ENCODE data around the gene ANO4.

Gene ANO4

GRCh38 chr12:100794441-100795173 is at the start of gene ANO4:
ANO4 (plus strand) TSS chr12:100794776; CDS start chr12:100901786, 107,010 bp downstream.
- no peaks in the 10 kb centered on the region; the same call in 1 of the 2 replicates for H3K9me3 ChIP-seq (ENCODE audit: insufficient read depth, low read length)
- peaks cover 8% of the 10 kb centered on the region for H3K4me1 ChIP-seq (ENCODE audit: insufficient read depth, insufficient read length)
- peak within 1 kb of the TSS; percentile 27 for H3K4me3 ChIP-seq (ENCODE audit: insufficient read length, low read depth)
- H3K9ac ChIP-seq (ENCODE audit: insufficient read length, low read depth), result peak within 1 kb of the TSS; percentile 52
- peak; percentile 50 for DNase-seq (ENCODE audit: low read depth, low spot score)
- TF ChIP-seq ZNF274 (IDR thresholded peaks at IDR 0.05; ENCODE audit: low read depth, low read length) (no peak), SUZ12 (IDR thresholded peaks at IDR 0.05; ENCODE audit: extremely low read depth, insufficient read depth, insufficient read length) (no peak), YY1 (IDR thresholded peaks at IDR 0.05; ENCODE audit: insufficient read depth, insufficient read length) (no peak)
- peaks cover under 1% of the 10 kb centered on the region for H3K36me3 ChIP-seq (ENCODE audit: insufficient read depth, insufficient read length, low read length)
- H3K27me3 ChIP-seq (ENCODE audit: insufficient read depth, insufficient read length), result no peaks in the 10 kb centered on the region

GRCh38 chr12:100745378-100746071 is 49.1 kb upstream of the ANO4 start:
- no peak for DNase-seq (ENCODE audit: low read depth, low spot score)
- no peak overlapping the region for H3K9ac ChIP-seq (ENCODE audit: insufficient read length, low read depth)
- H3K36me3 ChIP-seq (ENCODE audit: insufficient read depth, insufficient read length, low read length), result peaks cover 29% of the 10 kb centered on the region
- H3K4me3 ChIP-seq (ENCODE audit: insufficient read length, low read depth), result no peak overlapping the region
- H3K9me3 ChIP-seq (ENCODE audit: insufficient read depth, low read length), result no peaks in the 10 kb centered on the region
- no peaks in the 10 kb centered on the region for H3K27me3 ChIP-seq (ENCODE audit: insufficient read depth, insufficient read length)
- TF ChIP-seq YY1 (IDR thresholded peaks at IDR 0.05; ENCODE audit: insufficient read depth, insufficient read length) (no peak), SUZ12 (IDR thresholded peaks at IDR 0.05; ENCODE audit: extremely low read depth, insufficient read depth, insufficient read length) (no peak), ZNF274 (IDR thresholded peaks at IDR 0.05; ENCODE audit: low read depth, low read length) (no peak)
- no peaks in the 10 kb centered on the region for H3K4me1 ChIP-seq (ENCODE audit: insufficient read depth, insufficient read length)

GRCh38 chr12:100752841-100753240 is 41.7 kb upstream of the ANO4 start:
- Histone ChIP-seq H3K27me3 (ENCODE audit: insufficient read depth, insufficient read length) (no peaks in the 10 kb centered on the region), H3K9me3 (ENCODE audit: insufficient read depth, low read length) (peaks cover 8% of the 10 kb centered on the region; the same call in 1 of the 2 replicates), H3K4me3 (ENCODE audit: insufficient read length, low read depth) (no peak overlapping the region), H3K36me3 (ENCODE audit: insufficient read depth, insufficient read length, low read length) (peaks cover 23% of the 10 kb centered on the region), H3K4me1 (ENCODE audit: insufficient read depth, insufficient read length) (no peaks in the 10 kb centered on the region), H3K9ac (ENCODE audit: insufficient read length, low read depth) (no peak overlapping the region)
- TF ChIP-seq YY1 (IDR thresholded peaks at IDR 0.05; ENCODE audit: insufficient read depth, insufficient read length) (no peak), SUZ12 (IDR thresholded peaks at IDR 0.05; ENCODE audit: extremely low read depth, insufficient read depth, insufficient read length) (no peak), ZNF274 (IDR thresholded peaks at IDR 0.05; ENCODE audit: low read depth, low read length) (no peak)
- no peak for DNase-seq (ENCODE audit: low read depth, low spot score)

- DNase-seq (ENCODE audit: low read depth, low spot score), result no peak
- Histone ChIP-seq H3K4me3 (ENCODE audit: insufficient read length, low read depth) (no peak overlapping the region), H3K27me3 (ENCODE audit: insufficient read depth, insufficient read length) (no peaks in the 10 kb centered on the region), H3K36me3 (ENCODE audit: insufficient read depth, insufficient read length, low read length) (peaks cover 23% of the 10 kb centered on the region), H3K9me3 (ENCODE audit: insufficient read depth, low read length) (peaks cover 8% of the 10 kb centered on the region; the same call in 1 of the 2 replicates), H3K9ac (ENCODE audit: insufficient read length, low read depth) (no peak overlapping the region), H3K4me1 (ENCODE audit: insufficient read depth, insufficient read length) (no peaks in the 10 kb centered on the region)
- no peak for TF ChIP-seq YY1 (IDR thresholded peaks at IDR 0.05; ENCODE audit: insufficient read depth, insufficient read length)
- no peak for TF ChIP-seq ZNF274 (IDR thresholded peaks at IDR 0.05; ENCODE audit: low read depth, low read length)
- no peak for TF ChIP-seq SUZ12 (IDR thresholded peaks at IDR 0.05; ENCODE audit: extremely low read depth, insufficient read depth, insufficient read length)
Measured at GRCh38 chr12:100753837-100754236, 40.7 kb upstream of the ANO4 start.

- TF ChIP-seq ZNF274 (IDR thresholded peaks at IDR 0.05; ENCODE audit: low read depth, low read length) (no peak), YY1 (IDR thresholded peaks at IDR 0.05; ENCODE audit: insufficient read depth, insufficient read length) (no peak), SUZ12 (IDR thresholded peaks at IDR 0.05; ENCODE audit: extremely low read depth, insufficient read depth, insufficient read length) (no peak)
- Histone ChIP-seq H3K9ac (ENCODE audit: insufficient read length, low read depth) (no peak overlapping the region), H3K4me1 (ENCODE audit: insufficient read depth, insufficient read length) (no peaks in the 10 kb centered on the region), H3K36me3 (ENCODE audit: insufficient read depth, insufficient read length, low read length) (peaks cover 23% of the 10 kb centered on the region), H3K9me3 (ENCODE audit: insufficient read depth, low read length) (peaks cover 8% of the 10 kb centered on the region; the same call in 1 of the 2 replicates), H3K4me3 (ENCODE audit: insufficient read length, low read depth) (no peak overlapping the region), H3K27me3 (ENCODE audit: insufficient read depth, insufficient read length) (no peaks in the 10 kb centered on the region)
- DNase-seq (ENCODE audit: low read depth, low spot score), result no peak
Measured at GRCh38 chr12:100755186-100755585, 39.4 kb upstream of the ANO4 start.

- Histone ChIP-seq H3K4me1 (ENCODE audit: insufficient read depth, insufficient read length) (no peaks in the 10 kb centered on the region), H3K9me3 (ENCODE audit: insufficient read depth, low read length) (peaks cover 4% of the 10 kb centered on the region; the same call in 1 of the 2 replicates), H3K27me3 (ENCODE audit: insufficient read depth, insufficient read length) (no peaks in the 10 kb centered on the region), H3K4me3 (ENCODE audit: insufficient read length, low read depth) (no peak overlapping the region), H3K36me3 (ENCODE audit: insufficient read depth, insufficient read length, low read length) (peaks cover 23% of the 10 kb centered on the region), H3K9ac (ENCODE audit: insufficient read length, low read depth) (no peak overlapping the region)
- no peak for DNase-seq (ENCODE audit: low read depth, low spot score)
- TF ChIP-seq SUZ12 (IDR thresholded peaks at IDR 0.05; ENCODE audit: extremely low read depth, insufficient read depth, insufficient read length) (no peak), YY1 (IDR thresholded peaks at IDR 0.05; ENCODE audit: insufficient read depth, insufficient read length) (no peak), ZNF274 (IDR thresholded peaks at IDR 0.05; ENCODE audit: low read depth, low read length) (no peak)
Measured at GRCh38 chr12:100758083-100758482, 36.5 kb upstream of the ANO4 start.

GRCh38 chr12:100767371-100767770 is 27.2 kb upstream of the ANO4 start:
- no peak for TF ChIP-seq ZNF274 (IDR thresholded peaks at IDR 0.05; ENCODE audit: low read depth, low read length)
- TF ChIP-seq YY1 (IDR thresholded peaks at IDR 0.05; ENCODE audit: insufficient read depth, insufficient read length), result no peak
- no peak for TF ChIP-seq SUZ12 (IDR thresholded peaks at IDR 0.05; ENCODE audit: extremely low read depth, insufficient read depth, insufficient read length)
- Histone ChIP-seq H3K4me3 (ENCODE audit: insufficient read length, low read depth) (no peak overlapping the region), H3K4me1 (ENCODE audit: insufficient read depth, insufficient read length) (no peaks in the 10 kb centered on the region)

More at GRCh38 chr12:100767371-100767770, 27.2 kb upstream of the ANO4 start:
- no peaks in the 10 kb centered on the region for H3K9me3 ChIP-seq (ENCODE audit: insufficient read depth, low read length)
- H3K27me3 ChIP-seq (ENCODE audit: insufficient read depth, insufficient read length), result no peaks in the 10 kb centered on the region
- DNase-seq (ENCODE audit: low read depth, low spot score), result no peak
- H3K36me3 ChIP-seq (ENCODE audit: insufficient read depth, insufficient read length, low read length), result no peaks in the 10 kb centered on the region
- no peak overlapping the region for H3K9ac ChIP-seq (ENCODE audit: insufficient read length, low read depth)

All from NT2/D1 (cell line).